ENCODE data around the gene DIAPH3.

The DIAPH3 gene

GRCh38 chr13:59846845-59847620 lies 316.7 kb downstream of the DIAPH3 start:
- no peak for TF ChIP-seq POLR2A (IDR thresholded peaks at IDR 0.05; ENCODE audit: low read depth, low read length)
- no peak for FAIRE-seq
- no peak for DNase-seq (ENCODE audit: insufficient read length, low spot score)

GRCh38 chr13:59843040-59843439 lies 320.7 kb downstream of the DIAPH3 start:
- FAIRE-seq (no peak), DNase-seq (ENCODE audit: insufficient read length, low spot score) (peak; percentile 0)
- no peak for TF ChIP-seq POLR2A (IDR thresholded peaks at IDR 0.05; ENCODE audit: low read depth, low read length)

GRCh38 chr13:59842507-59842906 lies 321.2 kb downstream of the DIAPH3 start:
- FAIRE-seq (no peak), DNase-seq (ENCODE audit: insufficient read length, low spot score) (no peak)
- no peak for TF ChIP-seq POLR2A (IDR thresholded peaks at IDR 0.05; ENCODE audit: low read depth, low read length)

- no peak for TF ChIP-seq POLR2A (IDR thresholded peaks at IDR 0.05; ENCODE audit: low read depth, low read length)
- FAIRE-seq: no peak
- no peak for DNase-seq (ENCODE audit: insufficient read length, low spot score)
Observed at GRCh38 chr13:59839186-59839585, 324.5 kb downstream of the DIAPH3 start.

GRCh38 chr13:59837101-59837500 lies 326.6 kb downstream of the DIAPH3 start:
- FAIRE-seq: no peak
- DNase-seq (ENCODE audit: insufficient read length, low spot score): no peak
- TF ChIP-seq POLR2A (IDR thresholded peaks at IDR 0.05; ENCODE audit: low read depth, low read length): no peak

GRCh38 chr13:59835569-59835968 lies 328.2 kb downstream of the DIAPH3 start:
- TF ChIP-seq POLR2A (IDR thresholded peaks at IDR 0.05; ENCODE audit: low read depth, low read length): no peak
- FAIRE-seq (no peak), DNase-seq (ENCODE audit: insufficient read length, low spot score) (no peak)

GRCh38 chr13:59834801-59835200 lies 328.9 kb downstream of the DIAPH3 start:
- TF ChIP-seq POLR2A (IDR thresholded peaks at IDR 0.05; ENCODE audit: low read depth, low read length): no peak
- DNase-seq (ENCODE audit: insufficient read length, low spot score): no peak
- no peak for FAIRE-seq

- no peak for TF ChIP-seq POLR2A (IDR thresholded peaks at IDR 0.05; ENCODE audit: low read depth, low read length)
- FAIRE-seq: no peak
- DNase-seq (ENCODE audit: insufficient read length, low spot score): no peak
Observed at GRCh38 chr13:59829690-59830089, 334.0 kb downstream of the DIAPH3 start.

GRCh38 chr13:59823486-59823885 lies 340.2 kb downstream of the DIAPH3 start:
- FAIRE-seq (peak; percentile 92), DNase-seq (ENCODE audit: insufficient read length, low spot score) (peak; percentile 12)
- no peak for TF ChIP-seq POLR2A (IDR thresholded peaks at IDR 0.05; ENCODE audit: low read depth, low read length)

GRCh38 chr13:59809564-59809963 lies 354.2 kb downstream of the DIAPH3 start:
- DNase-seq (ENCODE audit: insufficient read length, low spot score) (no peak), FAIRE-seq (no peak)
- no peak for TF ChIP-seq POLR2A (IDR thresholded peaks at IDR 0.05; ENCODE audit: low read depth, low read length)

- DNase-seq (ENCODE audit: insufficient read length, low spot score): no peak
- TF ChIP-seq POLR2A (IDR thresholded peaks at IDR 0.05; ENCODE audit: low read depth, low read length): no peak
- FAIRE-seq: no peak
Observed at GRCh38 chr13:59806801-59807200, 356.9 kb downstream of the DIAPH3 start.

- no peak for TF ChIP-seq POLR2A (IDR thresholded peaks at IDR 0.05; ENCODE audit: low read depth, low read length)
- DNase-seq (ENCODE audit: insufficient read length, low spot score): no peak
- FAIRE-seq: no peak
Observed at GRCh38 chr13:59801107-59801880, 362.4 kb downstream of the DIAPH3 start.

GRCh38 chr13:59793107-59793506 lies 370.6 kb downstream of the DIAPH3 start:
- DNase-seq (ENCODE audit: insufficient read length, low spot score) (no peak), FAIRE-seq (no peak)
- TF ChIP-seq POLR2A (IDR thresholded peaks at IDR 0.05; ENCODE audit: low read depth, low read length): no peak

GRCh38 chr13:59790626-59791025 lies 373.1 kb downstream of the DIAPH3 start:
- TF ChIP-seq POLR2A (IDR thresholded peaks at IDR 0.05; ENCODE audit: low read depth, low read length): no peak
- no peak for FAIRE-seq
- DNase-seq (ENCODE audit: insufficient read length, low spot score): no peak

GRCh38 chr13:59789558-59789957 lies 374.2 kb downstream of the DIAPH3 start:
- no peak for TF ChIP-seq POLR2A (IDR thresholded peaks at IDR 0.05; ENCODE audit: low read depth, low read length)
- FAIRE-seq: no peak
- no peak for DNase-seq (ENCODE audit: insufficient read length, low spot score)

Data from H54 (cell line).